AG09309 (cell line): ENCODE measurements around the gene PDE4D.
A peak's percentile ranks its signal among the peaks of the same experiment; 100 is the strongest.

Source experiments
- DNase-seq: peaks from one replicate; pipeline ENCODE4 v3.0.0-alpha.2; 2010; ENCODE audit warnings: low read depth
- H3K4me3 ChIP-seq: 2 replicates; pipeline ENCODE4 v1.5.1; 2011; ENCODE audit warnings: mild to moderate bottlenecking, low read depth, low read length, moderate library complexity; ENCODE audit not compliant: control insufficient read depth
- TF ChIP-seq, protein P1 (sequence below): IDR thresholded peaks from 2 replicates; pipeline ENCODE4 v1.5.1; 2011; ENCODE audit warnings: mild to moderate bottlenecking, low read depth, low read length, inconsistent platforms; ENCODE audit not compliant: insufficient read depth, control insufficient read depth; ENCODE audit errors: missing control alignments

The PDE4D gene

GRCh38 chr5:59221769-59222168, 671.8 kb downstream of the PDE4D start:
- TF ChIP-seq, protein P1, sequence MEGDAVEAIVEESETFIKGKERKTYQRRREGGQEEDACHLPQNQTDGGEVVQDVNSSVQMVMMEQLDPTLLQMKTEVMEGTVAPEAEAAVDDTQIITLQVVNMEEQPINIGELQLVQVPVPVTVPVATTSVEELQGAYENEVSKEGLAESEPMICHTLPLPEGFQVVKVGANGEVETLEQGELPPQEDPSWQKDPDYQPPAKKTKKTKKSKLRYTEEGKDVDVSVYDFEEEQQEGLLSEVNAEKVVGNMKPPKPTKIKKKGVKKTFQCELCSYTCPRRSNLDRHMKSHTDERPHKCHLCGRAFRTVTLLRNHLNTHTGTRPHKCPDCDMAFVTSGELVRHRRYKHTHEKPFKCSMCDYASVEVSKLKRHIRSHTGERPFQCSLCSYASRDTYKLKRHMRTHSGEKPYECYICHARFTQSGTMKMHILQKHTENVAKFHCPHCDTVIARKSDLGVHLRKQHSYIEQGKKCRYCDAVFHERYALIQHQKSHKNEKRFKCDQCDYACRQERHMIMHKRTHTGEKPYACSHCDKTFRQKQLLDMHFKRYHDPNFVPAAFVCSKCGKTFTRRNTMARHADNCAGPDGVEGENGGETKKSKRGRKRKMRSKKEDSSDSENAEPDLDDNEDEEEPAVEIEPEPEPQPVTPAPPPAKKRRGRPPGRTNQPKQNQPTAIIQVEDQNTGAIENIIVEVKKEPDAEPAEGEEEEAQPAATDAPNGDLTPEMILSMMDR = no peak
- no peak overlapping the region for H3K4me3 ChIP-seq
- no peak for DNase-seq

GRCh38 chr5:59218424-59219045, 675.0 kb downstream of the PDE4D start:
- TF ChIP-seq, protein P1 = no peak
- H3K4me3 ChIP-seq = no peak overlapping the region
- no peak for DNase-seq

- TF ChIP-seq, protein P1 = no peak
- no peak overlapping the region for H3K4me3 ChIP-seq
- no peak for DNase-seq
Measured at GRCh38 chr5:59216841-59217240, 676.7 kb downstream of the PDE4D start.

DNA sequence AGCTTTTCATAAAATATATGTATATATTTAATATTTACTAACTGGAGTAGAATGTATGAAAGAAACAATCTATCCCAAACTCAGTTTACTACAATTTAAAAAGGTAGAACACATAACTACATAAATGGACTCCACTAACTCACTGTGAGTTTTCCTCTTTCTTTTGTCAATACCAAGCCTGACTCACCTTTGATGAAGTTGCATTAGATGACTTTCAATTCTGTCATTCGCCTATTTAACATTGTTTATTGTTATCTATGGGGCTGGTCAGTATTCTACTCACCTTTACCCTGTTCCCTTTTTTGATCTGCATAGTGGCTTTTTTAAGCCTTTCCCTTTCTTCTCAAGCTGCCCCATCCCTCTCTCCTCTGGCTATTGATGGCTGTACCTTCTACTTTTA, 680.9 kb downstream of the PDE4D start:
- no peak for DNase-seq
- no peak overlapping the region for H3K4me3 ChIP-seq
- TF ChIP-seq, protein P1 = no peak

DNA sequence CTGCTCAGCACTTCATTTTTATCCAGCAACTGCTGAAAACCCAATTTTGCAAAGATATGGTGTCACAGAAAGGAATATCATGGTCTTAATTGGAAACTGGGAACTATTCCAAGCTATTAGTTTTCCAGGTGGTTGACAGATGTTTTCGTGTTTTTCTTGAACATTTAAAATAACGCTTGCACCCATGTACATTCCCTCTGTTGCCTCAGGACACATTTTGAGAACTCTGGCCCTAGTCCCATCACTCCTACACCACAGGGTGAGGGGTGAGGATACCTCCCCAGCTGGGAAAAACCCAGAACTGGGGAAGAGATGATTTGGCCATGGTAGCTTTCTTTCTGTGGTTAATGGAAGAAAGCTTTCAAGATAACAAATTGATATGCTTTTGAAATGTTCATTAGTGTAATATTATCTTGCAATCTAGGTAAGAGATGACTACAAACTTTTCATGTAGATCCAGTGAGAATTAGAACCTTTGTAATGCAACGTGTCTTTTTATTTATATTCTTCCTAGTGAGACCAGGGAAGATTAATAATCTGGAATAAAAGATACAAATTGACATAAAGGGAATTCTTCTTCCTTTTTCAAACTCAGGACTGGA, 683.7 kb downstream of the PDE4D start:
- TF ChIP-seq, protein P1 = no peak
- peak; percentile 14 for DNase-seq
- no peak overlapping the region for H3K4me3 ChIP-seq

GRCh38 chr5:59208474-59208873, 685.1 kb downstream of the PDE4D start:
- no peak overlapping the region for H3K4me3 ChIP-seq
- TF ChIP-seq, protein P1 = no peak
- DNase-seq = no peak

- H3K4me3 ChIP-seq = no peak overlapping the region
- DNase-seq = no peak
- TF ChIP-seq, protein P1 = no peak
Measured at GRCh38 chr5:59207401-59207800, 686.1 kb downstream of the PDE4D start.
